GM12892 (cell line): ENCODE measurements around the gene LIPE.

Source experiments
- POLR2A ChIP-seq: IDR thresholded peaks from 2 replicates; pipeline ENCODE4 v1.6.1; 2011; ENCODE audit warnings: low read depth, low read length, control low read depth
- POLR2AphosphoS5 ChIP-seq: IDR thresholded peaks from 2 replicates; pipeline ENCODE4 v1.6.1; 2011; ENCODE audit warnings: low read depth, low read length, control low read depth

DNA sequence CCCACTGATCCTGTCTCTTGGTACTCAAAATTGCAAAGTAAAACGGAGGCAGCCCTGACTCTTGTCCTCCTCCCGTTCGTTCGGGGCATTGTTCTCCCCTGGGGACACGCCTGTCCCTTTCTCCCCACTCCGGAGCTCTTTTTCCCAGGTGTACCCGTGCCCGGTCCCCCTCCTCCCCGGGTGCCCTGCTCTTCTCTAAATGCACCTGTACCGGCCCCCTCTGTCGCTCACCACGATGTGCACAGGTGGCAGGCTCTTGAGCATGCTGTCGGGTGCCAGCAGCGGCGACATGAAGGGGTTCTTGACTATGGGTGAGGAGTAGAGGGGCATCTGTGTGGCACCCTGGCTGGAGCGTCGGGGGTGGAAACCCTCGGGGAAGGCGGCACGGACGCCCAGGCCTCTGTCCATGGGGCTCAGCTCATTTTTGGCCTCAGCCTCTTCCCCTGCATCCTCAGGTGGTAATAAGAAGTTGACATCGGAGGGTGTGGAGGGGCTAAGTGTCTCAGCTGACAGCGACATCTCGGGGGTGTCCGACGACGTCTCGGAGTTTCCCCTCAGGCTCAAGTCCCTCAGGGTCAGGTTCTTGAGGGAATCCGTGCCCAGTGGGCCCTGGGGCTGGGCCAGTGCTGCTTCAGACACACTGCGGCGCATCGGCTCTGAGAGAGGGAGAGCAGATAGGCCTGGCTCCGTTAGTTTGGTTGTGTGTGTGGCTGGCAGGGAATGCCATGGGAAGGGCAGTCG is 24.6 kb downstream of the LIPE start:
- TF ChIP-seq POLR2AphosphoS5: no peak
- TF ChIP-seq POLR2A: no peak
